ENCODE measurements around the gene C9orf43.
"Not testable (repeated sequence)": the region's sequence is repeated elsewhere in the genome, so short reads cannot be mapped to it uniquely, and the experiment has no call there.

C9orf43 gene

DNA sequence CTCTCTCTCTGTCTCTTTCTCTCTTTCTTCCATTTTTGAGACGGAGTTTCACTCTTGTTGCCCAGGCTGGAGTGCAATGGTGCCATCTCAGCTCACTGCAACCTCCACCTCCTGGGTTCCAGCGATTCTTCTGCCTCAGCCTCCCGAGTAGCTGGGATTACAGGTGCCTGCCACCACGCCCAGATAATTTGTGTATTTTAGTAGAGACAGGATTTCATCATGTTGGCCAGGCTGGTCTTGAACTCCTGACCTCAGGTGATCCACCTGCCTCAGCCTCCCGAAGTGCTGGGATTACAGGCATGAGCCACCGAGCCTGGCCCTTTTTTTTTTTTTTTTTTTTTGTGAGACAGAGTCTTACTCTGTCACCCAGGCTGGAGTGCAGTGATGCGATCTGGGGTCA lies 29.1 kb upstream of the C9orf43 start:
- DNase-seq (ENCODE audit: low spot score) = not testable (repeated sequence)

DNA sequence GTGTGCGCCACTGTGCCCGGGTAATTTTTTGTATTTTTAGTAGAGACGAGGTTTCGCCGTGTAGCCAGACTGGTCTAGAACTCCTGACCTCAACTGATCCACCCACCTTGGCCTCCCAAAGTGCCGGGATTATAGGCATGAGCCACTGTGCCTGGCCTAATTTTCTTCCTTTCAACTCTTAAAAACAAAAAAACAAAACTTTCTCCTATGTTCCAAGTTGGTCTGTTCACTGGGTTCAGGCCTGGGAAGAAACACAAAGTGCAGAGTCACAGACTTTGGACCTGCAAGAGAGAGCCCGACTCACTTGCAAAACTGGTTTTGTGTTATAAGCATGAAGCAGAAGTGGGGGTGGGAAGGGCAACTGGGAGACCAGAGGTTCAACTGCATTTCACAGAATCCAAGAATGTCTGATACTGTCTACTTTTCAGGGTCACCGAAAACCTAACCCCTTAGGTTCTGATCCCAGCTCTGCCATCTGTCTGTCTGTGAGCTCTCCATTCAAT lies 28.6 kb upstream of the C9orf43 start:
- no peak for DNase-seq (ENCODE audit: low spot score)

DNA sequence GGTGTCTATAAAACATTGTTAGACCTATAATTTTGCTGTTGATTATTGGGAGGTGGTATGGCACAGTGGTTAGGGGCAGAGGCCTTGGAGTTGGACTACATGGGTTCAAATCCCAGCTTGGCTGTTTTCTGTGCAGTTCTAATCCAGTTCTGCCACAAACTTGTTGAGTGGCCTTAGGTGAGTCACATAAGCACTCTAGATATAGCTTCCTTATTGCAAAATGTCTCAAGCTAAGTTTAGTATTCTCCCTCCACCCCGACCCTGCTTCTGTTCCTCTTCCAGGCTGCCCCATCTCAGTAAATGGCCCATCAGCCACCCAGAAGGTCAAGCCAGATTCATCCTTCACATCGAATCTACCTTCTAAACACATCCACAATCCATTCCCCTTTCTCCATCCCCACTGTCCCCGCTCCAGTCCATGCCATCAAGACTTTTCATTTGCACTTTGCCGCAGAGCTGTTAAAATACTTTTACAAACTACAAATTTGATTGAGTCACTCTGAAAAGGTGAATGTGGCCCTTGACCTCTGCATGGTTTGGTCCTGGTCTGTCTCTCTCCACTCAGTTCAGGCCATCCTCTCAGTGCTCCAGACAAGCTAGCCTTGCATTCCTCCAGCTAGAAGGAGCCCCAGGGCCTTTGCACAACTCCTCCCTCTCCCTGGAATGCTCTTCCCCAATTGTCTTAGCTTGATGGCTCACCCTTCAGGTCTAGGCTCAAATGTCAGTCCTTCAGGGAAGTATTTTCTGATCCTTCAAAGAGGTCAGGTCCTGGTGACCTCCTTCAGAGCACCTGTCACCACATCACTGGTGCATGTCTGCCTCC lies 23.8 kb upstream of the C9orf43 start:
- DNase-seq (ENCODE audit: low spot score) = no peak

DNA sequence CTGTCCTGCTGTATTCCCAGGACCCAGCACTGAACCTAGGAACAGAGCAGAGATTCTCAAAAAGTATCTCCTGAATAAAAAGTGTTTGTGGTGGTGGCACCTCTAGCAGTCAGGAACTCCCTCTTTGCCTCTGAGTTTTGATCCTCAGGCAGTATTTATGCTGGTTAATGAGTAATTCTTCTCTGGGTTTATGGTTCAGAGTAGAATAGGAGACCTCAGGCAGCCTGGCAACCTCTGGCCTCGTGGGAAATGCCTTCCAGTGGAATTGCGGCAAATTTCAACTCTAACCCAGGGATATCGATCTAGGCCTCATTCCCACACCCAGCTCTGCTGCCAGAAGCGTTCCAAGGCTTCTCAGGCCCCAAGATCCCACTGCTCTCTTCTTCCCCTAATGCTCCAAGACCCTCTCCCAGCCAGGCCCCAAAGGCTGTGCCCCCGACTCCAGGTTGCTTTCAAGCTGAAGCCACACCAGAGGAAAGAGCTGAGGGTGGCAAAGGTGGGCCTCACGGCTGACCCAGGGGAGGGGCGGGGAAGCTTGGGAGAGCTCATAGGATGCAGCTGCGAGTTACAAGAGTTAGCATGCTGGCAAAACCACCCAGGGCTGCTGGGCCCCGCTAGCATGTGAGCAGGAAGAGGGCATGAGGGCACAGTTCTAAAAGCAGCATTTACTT lies 22.9 kb upstream of the C9orf43 start:
- no peak for DNase-seq (ENCODE audit: low spot score)

DNA sequence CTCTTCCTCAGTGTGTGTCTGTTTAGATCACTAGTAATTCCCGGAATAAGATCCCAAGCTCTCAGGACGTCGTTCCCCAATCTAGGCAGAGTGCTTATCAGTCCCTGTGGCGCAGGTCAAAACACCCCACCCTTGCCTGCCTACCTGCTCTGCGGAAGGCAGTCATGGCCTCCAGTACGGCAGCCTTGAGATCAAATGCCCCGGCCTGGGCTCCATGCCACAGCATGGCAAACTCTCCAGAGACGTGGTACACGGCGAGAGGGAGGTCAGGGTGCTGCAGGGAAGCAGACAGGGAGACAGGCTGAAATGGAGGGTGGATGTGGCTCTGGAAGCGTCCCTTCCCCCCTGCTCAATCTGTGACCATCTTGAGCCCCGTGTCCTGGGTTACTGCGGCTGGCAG lies 21.7 kb upstream of the C9orf43 start:
- DNase-seq (ENCODE audit: low spot score) = no peak

DNA sequence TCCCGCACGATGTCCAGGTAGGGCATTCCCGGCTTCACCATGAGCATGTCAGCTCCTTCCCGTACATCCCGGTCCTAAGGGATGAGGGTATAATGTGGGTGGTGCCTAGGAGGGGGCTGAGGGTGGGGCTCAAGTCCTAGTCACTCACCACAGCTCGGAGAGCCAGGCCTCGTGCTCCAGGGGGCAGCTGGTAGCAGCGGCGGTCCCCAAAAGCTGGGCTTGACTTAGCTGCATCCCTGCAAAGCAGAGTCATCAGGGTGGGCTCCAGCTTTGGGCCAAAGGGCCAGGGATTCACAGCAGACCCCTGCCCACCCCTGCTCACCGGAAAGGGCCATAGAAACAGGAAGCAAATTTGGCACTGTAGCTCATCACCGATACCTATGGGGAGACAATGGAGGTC lies 21.1 kb upstream of the C9orf43 start:
- DNase-seq (ENCODE audit: low spot score) = no peak

DNA sequence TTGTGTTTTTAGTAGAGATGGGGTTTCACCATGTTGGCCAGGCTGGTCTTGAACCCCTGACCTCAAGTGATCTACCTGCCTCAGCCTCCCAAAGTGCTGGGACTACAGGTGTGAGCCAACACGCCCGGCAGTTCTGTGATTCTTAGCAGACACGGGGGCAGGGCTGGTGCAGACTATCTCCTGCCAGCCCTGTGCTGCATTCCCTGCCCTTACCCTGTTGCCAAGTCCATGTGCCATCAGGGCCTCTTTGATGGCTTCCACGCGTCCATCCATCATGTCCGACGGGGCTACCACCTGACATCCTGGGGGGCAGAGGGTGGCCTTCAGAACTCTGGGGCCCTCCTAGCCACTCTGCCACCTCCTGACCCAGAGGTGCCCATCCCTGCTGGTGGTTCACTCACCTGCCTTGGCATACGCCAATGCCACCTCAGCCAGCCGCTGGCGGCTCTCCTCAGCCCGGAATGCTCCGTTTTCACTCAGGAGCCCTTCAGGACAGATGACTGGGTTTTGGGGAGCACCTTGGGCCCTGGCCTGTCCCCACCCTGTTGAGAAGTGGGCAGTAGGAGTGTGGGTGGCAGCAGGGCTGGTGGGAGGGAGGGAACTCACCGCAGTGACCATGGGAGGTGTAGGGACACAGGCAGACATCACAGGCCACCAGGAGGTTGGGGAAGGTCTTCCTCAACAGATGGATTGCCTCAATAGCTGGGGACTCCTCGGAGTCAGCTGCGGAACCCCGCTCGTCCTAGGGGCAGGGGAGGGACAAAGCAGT lies 20.2 kb upstream of the C9orf43 start:
- no peak for DNase-seq (ENCODE audit: low spot score)

DNA sequence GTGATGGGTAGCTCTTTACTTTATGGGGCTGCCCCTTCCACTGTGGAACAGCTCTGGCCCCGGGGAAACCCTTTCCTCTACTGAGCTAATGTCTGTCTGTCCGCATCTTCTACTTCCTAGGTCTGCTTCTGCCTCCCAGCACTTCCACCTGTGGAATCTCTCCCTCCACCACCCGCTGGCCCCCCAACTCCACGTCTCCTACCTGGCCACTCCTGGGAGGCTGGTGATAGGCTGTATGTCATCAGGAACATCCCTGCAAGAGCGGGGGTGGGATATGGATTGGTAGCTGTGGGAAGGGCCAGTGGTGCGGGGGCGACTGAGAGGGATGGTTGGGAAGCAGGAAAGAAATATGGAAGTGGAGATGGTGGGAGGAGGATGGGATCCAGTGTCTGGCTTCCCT lies 18.6 kb upstream of the C9orf43 start:
- no peak for DNase-seq (ENCODE audit: low spot score)

DNA sequence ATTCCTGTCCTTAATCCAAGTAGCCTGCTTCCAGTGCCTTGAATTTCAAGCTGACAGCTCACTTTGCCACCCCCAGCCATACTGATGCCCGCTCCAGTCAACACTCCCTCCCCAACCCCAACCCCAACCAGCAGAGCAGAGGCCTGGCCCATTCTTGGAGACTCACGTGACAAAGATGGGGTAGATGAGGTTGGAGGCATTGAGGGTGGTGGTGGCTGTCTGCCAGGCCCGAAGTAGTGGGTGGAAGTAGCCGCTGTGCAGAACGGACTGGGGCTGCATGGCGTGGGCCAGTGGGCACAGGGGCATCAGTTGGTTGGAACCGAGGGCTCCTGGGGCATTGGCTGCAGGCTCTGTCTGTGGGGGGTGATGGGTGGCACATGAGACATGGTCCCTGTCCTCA lies 17.3 kb upstream of the C9orf43 start:
- peak; percentile 53 for DNase-seq (ENCODE audit: low spot score)

DNA sequence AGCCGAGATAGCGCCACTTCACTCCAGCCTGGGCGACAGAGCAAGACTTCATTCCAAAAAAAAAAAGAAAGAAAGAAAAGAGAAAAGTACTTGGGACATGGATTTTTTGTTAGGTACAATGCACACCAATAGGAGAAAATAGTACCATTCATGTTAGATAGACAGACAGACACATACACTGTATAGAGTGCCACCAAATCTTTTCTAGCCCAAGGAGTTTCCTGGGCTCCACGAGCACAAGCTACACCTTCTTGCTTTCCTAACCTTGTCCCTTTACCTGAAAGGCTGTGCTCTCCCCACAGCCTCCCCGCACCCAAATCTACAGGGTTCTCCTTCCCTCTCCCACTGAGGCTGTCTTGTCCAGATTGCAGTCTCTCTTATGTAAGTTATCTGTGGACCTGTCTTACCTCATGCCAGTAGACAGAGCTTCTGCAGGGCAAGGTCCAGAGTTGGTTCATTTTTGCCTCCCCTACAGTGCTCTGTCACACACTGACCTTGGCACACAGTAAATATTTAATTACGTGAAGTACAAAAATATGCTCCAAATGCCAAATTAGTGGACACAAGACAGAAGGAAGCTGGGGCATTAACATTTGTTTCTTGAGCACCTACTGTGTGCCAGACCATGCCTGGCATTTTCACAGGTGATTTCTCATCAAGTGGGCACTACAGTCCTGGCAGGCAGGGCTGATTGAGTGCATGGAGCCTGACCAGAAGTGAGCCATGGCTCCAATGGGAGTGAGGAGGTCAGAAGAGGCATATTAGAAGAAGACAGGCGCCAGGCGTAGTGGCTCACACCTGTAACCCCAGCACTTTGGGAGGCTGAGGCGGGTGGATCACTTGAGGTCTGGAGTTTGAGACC lies 15.3 kb upstream of the C9orf43 start:
- no peak for DNase-seq (ENCODE audit: low spot score)

DNA sequence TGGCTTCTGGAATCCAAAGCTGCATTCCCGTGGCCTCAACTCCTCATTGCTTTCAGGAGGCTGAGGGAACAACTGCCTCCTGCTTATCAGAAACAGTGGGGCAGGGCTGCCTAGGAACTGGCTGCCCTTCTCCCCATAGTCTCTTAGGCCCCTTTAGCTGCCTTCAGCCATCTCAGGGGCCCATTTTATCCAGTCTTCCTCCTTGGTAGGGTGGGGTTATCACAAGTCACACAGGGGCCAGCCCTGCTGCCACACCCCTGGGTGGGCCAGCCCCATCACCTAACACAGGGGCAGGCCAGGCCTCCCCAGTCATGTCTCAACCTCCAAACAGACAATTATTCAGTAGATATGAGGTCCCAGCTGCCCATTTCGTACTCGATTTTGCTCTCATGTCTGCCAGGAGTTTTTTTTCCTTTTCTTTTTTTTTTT lies 13.3 kb upstream of the C9orf43 start:
- DNase-seq (ENCODE audit: low spot score) = no peak

DNA sequence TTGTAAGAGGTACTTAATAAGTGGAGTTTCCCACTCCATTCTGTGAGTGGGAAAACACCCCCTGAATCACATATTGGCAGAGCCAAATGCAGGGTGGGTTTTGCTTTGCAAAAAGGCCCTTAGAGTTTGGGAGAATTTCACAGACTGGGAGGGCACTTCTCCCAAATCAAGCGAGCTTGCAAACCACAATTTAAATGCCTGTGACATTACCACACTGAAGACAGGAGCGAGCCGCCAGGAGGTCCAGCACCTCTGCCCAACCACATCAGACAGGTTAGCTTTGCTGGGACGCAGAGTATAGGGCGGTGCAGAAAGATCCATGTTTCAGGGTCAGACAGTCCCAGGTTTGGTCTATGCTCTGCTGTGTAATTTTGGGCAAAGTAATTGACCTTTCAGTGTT lies 11.8 kb upstream of the C9orf43 start:
- DNase-seq (ENCODE audit: low spot score) = no peak

DNA sequence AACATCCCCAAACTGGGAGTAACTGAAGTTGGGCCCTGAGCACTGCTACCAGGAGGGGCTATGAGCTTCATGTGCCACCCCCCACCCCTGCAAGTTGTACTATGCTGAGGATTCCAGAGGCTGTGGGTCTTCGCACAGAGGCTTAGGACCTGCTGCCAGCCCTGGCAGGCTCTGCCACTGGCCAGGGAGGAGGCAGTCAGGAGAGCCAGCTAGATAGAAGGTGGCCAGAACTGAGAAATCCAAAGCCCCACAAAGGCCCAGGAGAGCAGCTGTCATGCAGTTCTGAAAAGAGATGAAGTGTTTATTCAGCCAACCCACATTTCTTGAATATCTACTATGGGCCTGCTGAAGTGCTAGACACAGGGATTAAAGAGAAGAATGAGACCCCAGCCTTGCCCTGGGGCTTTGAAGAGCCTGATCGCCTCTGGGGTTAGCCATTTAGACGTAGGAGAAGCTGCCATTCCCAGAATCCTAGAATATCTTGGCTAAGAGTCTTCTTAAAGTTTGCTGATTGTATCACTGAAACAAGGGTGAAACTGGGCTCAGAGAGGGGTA lies 10.8 kb upstream of the C9orf43 start:
- DNase-seq (ENCODE audit: low spot score) = no peak

DNA sequence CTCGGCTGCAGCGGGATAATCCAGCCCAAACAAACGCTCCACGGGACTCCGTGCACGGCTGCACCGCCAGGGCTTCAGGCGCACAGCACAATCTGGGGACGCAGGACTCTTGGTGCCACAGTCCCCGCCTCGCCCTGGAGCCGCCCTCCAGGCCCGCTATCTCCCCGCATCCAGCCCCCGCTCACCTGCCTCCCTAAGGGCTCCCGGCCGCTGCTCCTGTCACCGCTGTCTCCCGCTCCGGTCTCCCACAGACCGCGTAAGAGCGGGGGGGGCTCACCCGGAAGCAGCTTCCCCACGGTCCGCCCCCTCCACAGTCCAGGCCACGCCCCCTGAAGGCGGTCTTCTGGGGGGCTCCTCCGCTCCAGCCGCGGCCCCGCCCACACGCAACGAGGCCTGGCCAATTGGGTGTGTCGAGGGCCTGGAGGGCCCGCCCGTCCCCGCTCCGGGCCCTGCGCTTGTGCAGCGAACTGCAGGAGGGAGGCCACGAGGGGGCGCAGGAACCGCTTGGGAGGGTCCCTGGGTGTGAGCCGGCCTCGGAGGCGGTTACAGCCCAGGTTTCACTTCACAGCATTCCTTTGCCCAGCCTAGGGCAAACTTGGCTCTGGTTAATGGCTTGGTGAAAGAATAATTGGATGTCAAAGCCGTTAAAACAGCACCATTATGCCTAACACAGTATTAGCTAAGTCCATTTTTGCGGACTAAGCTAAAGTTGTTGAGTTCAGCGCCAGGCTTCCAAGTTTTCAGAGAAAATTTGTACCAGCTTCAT lies 9.3 kb upstream of the C9orf43 start, which contains the start of gene ALAD:
Gene ALAD, minus strand, starts transcription at position 258 of the 766 bp plus-strand sequence. CDS start 7,725 bp downstream, outside the sequence.
- peak; percentile 99 for DNase-seq (ENCODE audit: low spot score)

DNA sequence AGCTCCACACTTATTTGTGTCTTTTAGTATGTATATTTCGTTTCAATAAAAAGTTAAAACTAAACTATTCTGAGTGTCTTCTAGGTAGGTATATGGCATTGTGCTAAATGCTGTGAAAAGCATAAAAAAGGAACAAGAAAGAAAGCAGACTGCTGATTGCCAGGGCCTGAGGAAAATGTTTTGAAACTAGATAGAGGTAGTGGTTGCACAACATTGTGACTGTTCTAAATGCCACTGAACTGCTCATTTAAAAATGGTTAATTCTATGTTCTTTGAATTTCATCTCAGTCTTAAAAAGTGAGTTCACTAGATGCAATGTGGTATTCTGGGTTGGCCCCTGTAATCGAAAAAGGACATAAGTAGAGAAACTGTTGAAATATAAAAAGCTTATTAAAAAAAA lies 6.9 kb upstream of the C9orf43 start:
- DNase-seq (ENCODE audit: low spot score) = no peak

DNA sequence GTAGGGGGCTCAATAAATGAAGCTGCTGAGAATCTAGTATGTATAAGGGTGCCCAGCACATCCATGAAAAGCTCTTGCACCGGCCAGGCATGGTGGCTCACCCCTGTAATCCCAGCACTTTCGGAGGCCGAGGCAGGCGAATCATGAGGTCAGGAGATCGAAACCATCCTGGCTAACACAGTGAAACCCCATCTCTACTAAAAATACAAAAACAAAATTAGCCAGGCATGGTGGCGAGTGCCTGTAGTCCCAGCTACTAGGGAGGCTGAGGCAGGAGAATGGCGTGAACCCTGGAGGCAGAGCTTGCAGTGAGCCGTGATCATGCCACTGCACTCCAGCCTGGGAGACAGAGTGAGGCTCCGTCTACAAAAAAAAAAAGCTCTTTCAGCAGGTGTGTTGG lies 4.2 kb upstream of the C9orf43 start:
- not testable (repeated sequence) for DNase-seq (ENCODE audit: low spot score)

DNA sequence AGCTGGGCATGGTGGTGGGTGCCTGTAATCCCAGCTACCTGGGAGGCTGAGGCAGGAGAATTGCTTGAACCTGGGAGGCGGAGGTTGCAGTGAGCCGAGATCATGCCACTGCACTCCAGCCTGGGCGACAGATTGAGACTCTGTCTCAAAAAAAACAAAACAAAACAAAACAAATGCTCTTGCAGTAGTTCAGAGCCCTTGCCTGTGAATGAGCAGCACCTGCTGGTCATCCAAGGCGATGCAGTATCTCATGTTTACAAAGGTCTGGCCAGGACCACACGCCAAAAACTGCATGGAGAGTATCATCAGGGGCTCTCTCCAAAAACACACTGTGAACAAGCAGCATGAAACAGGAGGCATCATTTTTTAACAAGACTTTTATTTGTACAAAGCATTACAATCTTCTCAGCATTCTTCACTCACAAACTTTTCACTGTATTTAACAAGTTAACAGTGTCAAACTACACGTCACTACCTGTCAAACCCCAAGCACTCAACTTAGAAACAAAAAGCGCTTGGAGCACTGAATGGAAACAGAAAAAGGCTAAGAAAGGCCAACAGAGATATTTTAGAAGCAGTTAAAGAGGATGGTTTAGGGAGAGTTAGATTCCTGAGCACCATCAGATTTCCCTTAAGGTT lies 3.6 kb upstream of the C9orf43 start:
- peak; percentile 75 for DNase-seq (ENCODE audit: low spot score)

DNA sequence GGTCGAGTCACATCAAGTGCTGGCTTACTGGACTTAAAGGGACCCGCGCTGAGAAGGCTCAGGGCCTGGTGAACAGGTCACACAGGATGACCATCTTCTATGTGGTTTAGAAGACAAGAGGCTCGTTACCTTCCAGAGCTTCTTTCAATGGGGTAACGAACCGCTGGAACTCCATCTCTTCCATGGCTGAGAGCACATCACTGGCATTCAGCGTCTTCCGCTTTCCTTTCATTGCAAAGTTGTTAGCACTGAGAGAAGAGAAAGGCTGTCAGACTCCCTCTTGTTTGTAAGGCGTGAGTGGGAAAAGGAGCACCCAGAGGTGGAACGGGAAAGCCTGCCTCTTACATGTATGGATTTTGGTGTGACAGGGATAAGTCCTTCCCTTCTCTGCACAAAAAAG lies 1.1 kb upstream of the C9orf43 start:
- DNase-seq (ENCODE audit: low spot score) = no peak

DNA sequence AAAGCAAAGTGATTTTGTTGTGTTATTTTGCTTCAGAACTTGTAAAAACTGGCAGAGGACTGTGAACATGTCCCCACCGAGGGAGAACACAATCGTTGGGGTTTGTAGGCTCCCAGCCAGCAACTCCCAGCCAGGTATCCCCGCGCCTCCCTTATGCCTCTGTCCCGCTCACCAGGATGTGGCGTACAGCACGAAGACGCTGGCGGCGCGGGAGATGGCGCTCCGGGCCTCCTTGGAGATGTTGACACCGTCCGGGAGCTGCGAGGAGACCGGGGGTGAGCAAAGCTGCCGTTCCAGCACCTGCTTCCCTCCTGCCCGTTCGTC lies 702 bp upstream of the C9orf43 start:
- DNase-seq (ENCODE audit: low spot score) = no peak

DNA sequence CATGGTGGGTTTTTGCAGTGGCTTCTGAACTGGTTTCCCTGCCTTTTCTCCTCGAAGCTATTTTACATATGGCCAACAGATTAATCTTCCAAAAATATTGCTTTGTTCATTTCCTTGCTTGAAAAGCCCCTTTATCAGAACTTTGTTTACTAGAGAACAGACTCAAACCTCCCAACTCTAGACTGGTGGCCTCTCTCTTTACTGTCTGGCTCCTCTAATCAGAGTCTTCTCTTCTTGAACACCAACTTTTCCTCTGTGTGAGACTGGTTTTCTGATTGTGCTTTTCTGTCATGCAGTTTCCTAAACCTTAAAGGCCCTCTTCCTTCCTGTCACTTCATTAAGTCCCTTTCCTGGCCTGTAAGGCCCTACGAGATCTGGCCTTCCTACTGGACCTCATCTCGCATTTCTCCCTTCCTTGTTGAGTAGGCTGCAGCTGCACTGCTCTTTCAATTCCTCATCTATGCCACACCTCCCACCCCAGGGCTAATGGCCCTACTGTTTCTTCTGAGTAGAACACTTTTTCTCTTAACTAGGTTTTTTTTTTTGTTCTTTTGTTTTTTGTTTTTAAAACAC lies 5.7 kb downstream of the C9orf43 start:
- peak; percentile 48 for DNase-seq (ENCODE audit: low spot score)
